Fibroblast of villous mesenchyme (primary cell): Measurements from ENCODE around the gene RRBP1. TPM values are rescaled to one million over a fixed set of nuclear protein-coding genes. Genes with fewer than 3 reads are reported as not detected.

ENCODE experiments used
- DNase-seq: peaks from one replicate; pipeline ENCODE4 v3.0.0-alpha.2; 2010; ENCODE audit warnings: low read depth
- H3K4me3 ChIP-seq: 2 replicates; pipeline ENCODE4 v1.5.1; 2011; ENCODE audit warnings: low read depth, mild to moderate bottlenecking, low read length
- CTCF ChIP-seq: IDR thresholded peaks from 2 replicates; pipeline ENCODE4 v1.5.1; 2012; ENCODE audit warnings: low read depth, mild to moderate bottlenecking, low read length; ENCODE audit not compliant: insufficient read depth
- total RNA-seq: library from RNA; depleted of rRNA; stranded (reverse); fragments of >200 nt; gene quantifications from 2 replicates; pipeline ENCODE4 v1.2.3, GENCODE V29; 2012

RRBP1 gene
- total RNA-seq, 1 donor: 123 TPM

- TF ChIP-seq CTCF: no peak
- no peak overlapping the region for H3K4me3 ChIP-seq
- DNase-seq: no peak
These were observed 68.5 kb downstream of the RRBP1 start for GRCh38 chr20:17613328-17614175.

- no peak for DNase-seq
- TF ChIP-seq CTCF: no peak
- no peak overlapping the region for H3K4me3 ChIP-seq
These were observed 69.1 kb downstream of the RRBP1 start for GRCh38 chr20:17612992-17613327.

- TF ChIP-seq CTCF: no peak
- no peak overlapping the region for H3K4me3 ChIP-seq
- DNase-seq: peak; percentile 90
These were observed 69.6 kb downstream of the RRBP1 start for GRCh38 chr20:17612287-17612991.

- peak; percentile 21 for DNase-seq
- no peak for TF ChIP-seq CTCF
- no peak overlapping the region for H3K4me3 ChIP-seq
These were observed 70.3 kb downstream of the RRBP1 start for GRCh38 chr20:17611540-17612286.

GRCh38 chr20:17611290-17611539, 70.8 kb downstream of the RRBP1 start:
- H3K4me3 ChIP-seq: no peak overlapping the region
- no peak for DNase-seq
- TF ChIP-seq CTCF: peak; percentile 40

GRCh38 chr20:17610566-17611289, 71.3 kb downstream of the RRBP1 start:
- H3K4me3 ChIP-seq: no peak overlapping the region
- DNase-seq: peak; percentile 17
- TF ChIP-seq CTCF: no peak
